B cell (primary cell): ENCODE results near the gene PPP2R5A. TPM values are rescaled to one million over a fixed set of nuclear protein-coding genes. Genes with fewer than 3 reads are reported as not detected.

ENCODE experiments used
- ATAC-seq: fragments of 200-7000 bp; cut with Tn5 transposase; one replicate; pipeline ENCODE4 v1.10.0; 2021; ENCODE audit warnings: low read depth, mild to moderate bottlenecking, moderate number of reproducible peaks, moderate library complexity
- CTCF ChIA-PET: fragments of 350-600 bp; sonication (Branson Sonifier 250); formaldehyde crosslinking; loops from one replicate; lab custom pipeline; 2021; ENCODE audit warnings: antibody characterized with exemption, inconsistent platforms; lab: Charles Lee
- POLR2A ChIA-PET: fragments of 350-600 bp; sonication (Branson Sonifier 250); formaldehyde crosslinking; loops from one replicate; lab custom pipeline; 2021; ENCODE audit warnings: antibody characterized with exemption; lab: Charles Lee
- DNase-seq: peaks from one replicate; pipeline ENCODE4 v3.0.0; 2013
- H2AFZ ChIP-seq: 2 replicates; pipeline ENCODE4 v1.6.1; 2012; ENCODE audit warnings: mild to moderate bottlenecking, low read depth, low read length; ENCODE audit not compliant: insufficient read depth, poor library complexity, severe bottlenecking
- H3K27ac ChIP-seq, 2 donors: 1 replicate in 1 of 2; 2 replicates in 1 of 2; pipeline ENCODE4 v1.5.1; 2012 to 2013; ENCODE audit warnings: low read length in 2 of 2, mild to moderate bottlenecking in 2 of 2, moderate library complexity in 1 of 2
- H3K27me3 ChIP-seq, 4 experiments: fragments of 200-600 bp in 1 of 4; sonication (generic) in 1 of 4; replicated peaks in 1 of 4; 1 replicate in 2 of 4; 2 replicates in 2 of 4; pipeline versions ENCODE4 v1.6.1 to v1.7.0; 2013 to 2016; ENCODE audit warnings: low read length in 3 of 4, mild to moderate bottlenecking in 2 of 4, mixed read lengths in 1 of 4, moderate library complexity in 1 of 4; ENCODE audit not compliant: insufficient read depth in 4 of 4, control insufficient read depth in 3 of 4; ENCODE audit errors: control extremely low read depth in 1 of 4
- H3K36me3 ChIP-seq, 2 experiments: replicated peaks in 1 of 2; 1 replicate in 1 of 2; 2 replicates in 1 of 2; pipeline versions ENCODE4 v1.6.1 to v1.7.1; 2013; ENCODE audit warnings: low read length in 1 of 2; ENCODE audit not compliant: insufficient read depth in 2 of 2, control insufficient read depth in 1 of 2; ENCODE audit errors: control extremely low read depth in 1 of 2, extremely low read depth in 1 of 2
- H3K4me1 ChIP-seq, 2 donors: fragments of 200-600 bp in 1 of 2; sonication (generic) in 1 of 2; 1 replicate in 1 of 2; 2 replicates in 1 of 2; pipeline versions ENCODE4 v1.5.1 to v1.6.1; 2013 to 2017; ENCODE audit warnings: low read length in 2 of 2; ENCODE audit not compliant: control insufficient read depth in 2 of 2, insufficient read depth in 2 of 2
- H3K4me2 ChIP-seq: replicated peaks from 2 replicates; pipeline ENCODE3; 2012; ENCODE audit warnings: mild to moderate bottlenecking, low read depth, low read length; ENCODE audit not compliant: poor library complexity, severe bottlenecking
- H3K4me3 ChIP-seq, 5 experiments: fragments of 200-600 bp in 1 of 5; sonication (generic) in 1 of 5; 1 replicate in 3 of 5; 2 replicates in 2 of 5; pipeline versions ENCODE4 v1.5.1 to v1.7.0; 2011 to 2016; ENCODE audit warnings: low read length in 4 of 5, mild to moderate bottlenecking in 4 of 5, low read depth in 2 of 5, control low read depth in 1 of 5, moderate library complexity in 1 of 5; ENCODE audit not compliant: insufficient read depth in 1 of 5; ENCODE audit errors: control extremely low read depth in 1 of 5, extremely low read depth in 1 of 5
- H3K79me2 ChIP-seq: fragments of 200-600 bp; sonication (generic); one replicate; pipeline ENCODE4 v1.6.0; 2016; ENCODE audit warnings: low read length; ENCODE audit not compliant: control insufficient read depth, insufficient read depth
- H3K9ac ChIP-seq: fragments of 200-600 bp; sonication (generic); 2 replicates; pipeline ENCODE4 v1.6.1; 2017; ENCODE audit warnings: mild to moderate bottlenecking, low read length, moderate library complexity
- H3K9me3 ChIP-seq, 3 donors: one replicate each; pipeline versions ENCODE4 v1.6.1 to v1.7.1; 2013; ENCODE audit warnings: low read length in 2 of 3; ENCODE audit not compliant: control insufficient read depth in 2 of 3, insufficient read depth in 1 of 3; ENCODE audit errors: control extremely low read depth in 1 of 3
- H4K20me1 ChIP-seq: 2 replicates; pipeline ENCODE4 v1.6.0; 2012; ENCODE audit warnings: mild to moderate bottlenecking, low read length; ENCODE audit not compliant: insufficient read depth, control insufficient read depth, poor library complexity, severe bottlenecking
- H3K27ac Mint-ChIP-seq: one replicate; pipeline ENCODE4 v1.8.0; 2021; ENCODE audit warnings: mixed read lengths
- H3K27me3 Mint-ChIP-seq: one replicate; pipeline ENCODE4 v1.8.0; 2021; ENCODE audit warnings: mixed read lengths
- H3K4me1 Mint-ChIP-seq: one replicate; pipeline ENCODE4 v1.8.0; 2021; ENCODE audit warnings: mixed read lengths
- H3K4me3 Mint-ChIP-seq: one replicate; pipeline ENCODE4 v1.8.0; 2021; ENCODE audit warnings: mixed read lengths
- H3K9me3 Mint-ChIP-seq: one replicate; pipeline ENCODE4 v1.8.0; 2022; ENCODE audit warnings: mixed read lengths; ENCODE audit not compliant: insufficient read depth
- CTCF ChIP-seq: fragments of 200-600 bp; IDR thresholded peaks from one replicate; pipeline ENCODE4 v1.8.0; 2022; ENCODE audit warnings: antibody characterized with exemption, mild to moderate bottlenecking
- EZH2 ChIP-seq: IDR thresholded peaks from 2 replicates; pipeline ENCODE4 v1.6.1; 2012; ENCODE audit warnings: borderline replicate concordance, low read depth, mild to moderate bottlenecking, moderate library complexity, low read length; ENCODE audit not compliant: insufficient read depth, poor library complexity, severe bottlenecking
- WGBS: methylation state at CpG from one replicate; pipeline ENCODE4 v1.1.5; 2013; ENCODE audit warnings: missing lambda C conversion rate; ENCODE audit not compliant: insufficient coverage; 5-methylcytosine and 5-hydroxymethylcytosine counted together
- intact Hi-C: fragments of 100-400 bp; cut with micrococcal nuclease; formaldehyde crosslinking; loops from one replicate; pipeline ENCODE4 v1.10.0; 2022
- polyA plus RNA-seq: library from polyadenylated mRNA; depleted of rRNA; stranded (reverse); fragments of >200 nt; gene quantifications from 2 replicates; pipeline ENCODE4 v1.2.3, GENCODE V29; 2012
- total RNA-seq, 2 donors: library from RNA; stranded (reverse); fragments of 120-200 nt in 1 of 2; gene quantifications; 1 replicate in 1 of 2; 2 replicates in 1 of 2; pipeline versions ENCODE4 v1.2.3 to v1.2.4, GENCODE V29; 2013 to 2022

PPP2R5A gene
- total and polyA plus RNA-seq, 2 donors (not counting 1 experiment from before 2014, with no cell fraction given) = 22.4 to 43.4 TPM

- WGBS = 100% methylated on average over 2 of the region's 5 CpGs
- H3K27ac ChIP-seq = no peak overlapping the region
- no peaks in the 10 kb centered on the region for H3K4me1 ChIP-seq
- H3K36me3 ChIP-seq = peaks cover 0 to 27% of the 10 kb centered on the region in 2 experiments
- no peak overlapping the region for H3K4me2 ChIP-seq
- intact Hi-C loops = loop anchor here (10.0 kb wide), 1 partner anchor 682 kb away; no protein-coding TSS in a partner anchor
- no peaks in the 10 kb centered on the region for H3K9me3 ChIP-seq
- ChIA-PET CTCF (interaction anchor here (0.8 to 10.5 kb wide), 19 partner anchors 10 to 685 kb away, joined by 3 to 108 read pairs (median 5); partner anchors contain the start of genes DTL, INTS7 and PACC1), POLR2A (no interaction called here)
- no peak overlapping the region for H3K9ac ChIP-seq
- H3K79me2 ChIP-seq = peaks cover 9% of the 10 kb centered on the region
- no peak for DNase-seq
- Mint-ChIP-seq H3K4me3 (no peak overlapping the region), H3K27me3 (no peaks in the 10 kb centered on the region), H3K4me1 (peaks cover 2% of the 10 kb centered on the region), H3K9me3 (peaks cover 2% of the 10 kb centered on the region), H3K27ac (no peak overlapping the region)
- no peak overlapping the region for H2AFZ ChIP-seq
- no peak for ATAC-seq
- H3K27me3 ChIP-seq = no peaks in the 10 kb centered on the region
- peaks cover 12% of the 10 kb centered on the region for H4K20me1 ChIP-seq
- no peak for TF ChIP-seq EZH2
- H3K4me3 ChIP-seq = no peak overlapping the region
Observed at GRCh38 chr1:212366901-212367300, 81.7 kb downstream of the PPP2R5A start.

- Histone ChIP-seq H3K27ac (no peak overlapping the region), H3K4me1 (no peaks in the 10 kb centered on the region), H3K9ac (no peak overlapping the region), H3K27me3 (no peaks in the 10 kb centered on the region), H3K4me2 (no peak overlapping the region), H2AFZ (no peak overlapping the region), H3K9me3 (peaks cover 0 to 2% (median 0%) of the 10 kb centered on the region in 3 donors), H3K79me2 (peaks cover 9% of the 10 kb centered on the region), H4K20me1 (peaks cover 12% of the 10 kb centered on the region), H3K36me3 (peaks cover 0 to 27% of the 10 kb centered on the region in 2 experiments), H3K4me3 (no peak overlapping the region)
- no peak for TF ChIP-seq EZH2
- TF ChIP-seq CTCF = no peak
- 92% methylated on average over 2 of the region's 2 CpGs for WGBS
- Mint-ChIP-seq H3K4me1 (peaks cover 2% of the 10 kb centered on the region), H3K4me3 (no peak overlapping the region), H3K9me3 (peaks cover 2% of the 10 kb centered on the region), H3K27ac (no peak overlapping the region), H3K27me3 (no peaks in the 10 kb centered on the region)
- intact Hi-C loops = loop anchor here (1.0 to 10.0 kb wide), 7 partner anchors 47 to 683 kb away; partner anchors contain the start of genes DTL, INTS7 and PACC1
- ATAC-seq = no peak
- ChIA-PET POLR2A (no interaction called here), CTCF (interaction anchor here (0.7 to 10.5 kb wide), 21 partner anchors 9 to 685 kb away, joined by 3 to 108 read pairs (median 5); partner anchors contain the start of genes INTS7 and PACC1)
- DNase-seq = no peak
Observed at GRCh38 chr1:212367474-212368072, 82.4 kb downstream of the PPP2R5A start.
